ENCODE measurements around the gene KIF9.
"Not testable (repeated sequence)": the region's sequence is repeated elsewhere in the genome, so short reads cannot be mapped to it uniquely, and the experiment has no call there.

The KIF9 gene, protein sequence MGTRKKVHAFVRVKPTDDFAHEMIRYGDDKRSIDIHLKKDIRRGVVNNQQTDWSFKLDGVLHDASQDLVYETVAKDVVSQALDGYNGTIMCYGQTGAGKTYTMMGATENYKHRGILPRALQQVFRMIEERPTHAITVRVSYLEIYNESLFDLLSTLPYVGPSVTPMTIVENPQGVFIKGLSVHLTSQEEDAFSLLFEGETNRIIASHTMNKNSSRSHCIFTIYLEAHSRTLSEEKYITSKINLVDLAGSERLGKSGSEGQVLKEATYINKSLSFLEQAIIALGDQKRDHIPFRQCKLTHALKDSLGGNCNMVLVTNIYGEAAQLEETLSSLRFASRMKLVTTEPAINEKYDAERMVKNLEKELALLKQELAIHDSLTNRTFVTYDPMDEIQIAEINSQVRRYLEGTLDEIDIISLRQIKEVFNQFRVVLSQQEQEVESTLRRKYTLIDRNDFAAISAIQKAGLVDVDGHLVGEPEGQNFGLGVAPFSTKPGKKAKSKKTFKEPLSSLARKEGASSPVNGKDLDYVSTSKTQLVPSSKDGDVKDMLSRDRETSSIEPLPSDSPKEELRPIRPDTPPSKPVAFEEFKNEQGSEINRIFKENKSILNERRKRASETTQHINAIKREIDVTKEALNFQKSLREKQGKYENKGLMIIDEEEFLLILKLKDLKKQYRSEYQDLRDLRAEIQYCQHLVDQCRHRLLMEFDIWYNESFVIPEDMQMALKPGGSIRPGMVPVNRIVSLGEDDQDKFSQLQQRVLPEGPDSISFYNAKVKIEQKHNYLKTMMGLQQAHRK
- 6.4 to 14.7 (median 14.7) reads per million in 3 donors for total RNA-seq

DNA sequence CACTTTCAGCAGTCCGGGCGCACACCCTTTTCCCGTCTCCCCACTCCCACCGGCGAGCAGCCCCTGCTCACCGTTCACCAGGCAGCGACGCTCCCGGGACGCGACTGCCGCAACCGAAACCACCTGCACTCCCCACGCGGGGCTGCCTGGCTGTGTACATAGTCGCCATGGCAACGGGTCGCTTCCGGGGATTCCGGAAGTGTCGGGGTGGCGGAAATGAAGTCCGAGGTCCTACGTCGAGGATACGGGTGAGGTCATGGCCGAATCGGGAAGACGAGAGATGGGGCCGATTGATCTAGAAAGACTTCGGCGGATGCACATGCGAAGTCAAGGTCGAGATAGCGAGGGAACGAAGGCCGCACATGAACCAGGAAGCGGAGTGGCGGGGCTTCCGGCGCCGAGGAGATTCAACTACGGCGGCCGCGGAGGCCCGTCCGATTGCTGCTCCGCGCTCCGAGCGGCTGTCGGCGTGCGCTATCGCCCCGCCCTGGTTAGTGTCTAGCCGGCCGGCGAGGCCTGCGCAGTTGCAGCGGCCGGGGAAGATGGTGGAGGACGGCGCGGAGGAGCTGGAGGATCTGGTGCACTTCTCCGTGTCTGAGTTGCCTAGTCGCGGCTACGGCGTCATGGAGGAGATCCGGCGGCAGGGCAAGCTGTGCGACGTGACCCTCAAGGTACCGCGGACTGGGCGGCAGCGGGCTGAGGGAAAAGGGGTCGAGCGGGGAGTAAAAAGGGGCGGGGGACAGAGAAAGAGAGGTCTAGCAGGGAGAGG, at the start of gene KIF9, which contains the start of gene KLHL18:
TSS of gene KIF9 (minus strand) at position 376 of the 769 bp plus-strand sequence. CDS start 5,425 bp downstream, outside the sequence.
TSS of gene KLHL18 (plus strand) at position 521 of the 769 bp plus-strand sequence. CDS start at position 543, 22 bp downstream.
- peak within 1 kb of the TSS; percentile 95 for H3K27ac ChIP-seq (ENCODE audit: insufficient read depth, low read length, poor library complexity, severe bottlenecking)

GRCh38 chr3:47324278-47324865, 41.8 kb upstream of the KIF9 start:
- peaks cover 36% of the 10 kb centered on the region for H3K36me3 ChIP-seq (ENCODE audit: control insufficient read depth, insufficient read depth, low read length)
- peak in 1 of 3 donors; percentile 21 for DNase-seq
- H3K27ac ChIP-seq (ENCODE audit: insufficient read depth, low read length, poor library complexity, severe bottlenecking) = no peak overlapping the region
- H3K4me3 ChIP-seq (ENCODE audit: insufficient read depth, low read depth, low read length, poor library complexity, severe bottlenecking) = no peak overlapping the region
- no peaks in the 10 kb centered on the region for H3K27me3 ChIP-seq (replicated peaks; ENCODE audit: control insufficient read depth, insufficient read depth, low read length, poor library complexity, severe bottlenecking)
- no peaks in the 10 kb centered on the region for H3K4me1 ChIP-seq (ENCODE audit: control insufficient read depth, insufficient read depth, low read length, poor library complexity, severe bottlenecking)
- H3K9me3 ChIP-seq (ENCODE audit: control insufficient read depth, low read length) = no peaks in the 10 kb centered on the region

More for the DNA sequence above, at the start of gene KIF9, which contains the start of gene KLHL18:
- H3K4me1 ChIP-seq (ENCODE audit: control insufficient read depth, insufficient read depth, low read length, poor library complexity, severe bottlenecking) = peaks cover 16% of the 10 kb centered on the region
- H3K9me3 ChIP-seq (ENCODE audit: control insufficient read depth, low read length) = no peaks in the 10 kb centered on the region
- peak within 1 kb of the TSS; percentile 81 for H3K4me3 ChIP-seq (ENCODE audit: insufficient read depth, low read depth, low read length, poor library complexity, severe bottlenecking)
- H3K27me3 ChIP-seq (replicated peaks; ENCODE audit: control insufficient read depth, insufficient read depth, low read length, poor library complexity, severe bottlenecking) = no peaks in the 10 kb centered on the region
- peak; percentile 96 to 98 (median 98) for DNase-seq
- no peaks in the 10 kb centered on the region for H3K36me3 ChIP-seq (ENCODE audit: control insufficient read depth, insufficient read depth, low read length)

GRCh38 chr3:47323431-47324277, 41.1 kb upstream of the KIF9 start:
- no peak overlapping the region for H3K27ac ChIP-seq (ENCODE audit: insufficient read depth, low read length, poor library complexity, severe bottlenecking)
- H3K36me3 ChIP-seq (ENCODE audit: control insufficient read depth, insufficient read depth, low read length) = peaks cover 35% of the 10 kb centered on the region
- DNase-seq = no peak

DNA sequence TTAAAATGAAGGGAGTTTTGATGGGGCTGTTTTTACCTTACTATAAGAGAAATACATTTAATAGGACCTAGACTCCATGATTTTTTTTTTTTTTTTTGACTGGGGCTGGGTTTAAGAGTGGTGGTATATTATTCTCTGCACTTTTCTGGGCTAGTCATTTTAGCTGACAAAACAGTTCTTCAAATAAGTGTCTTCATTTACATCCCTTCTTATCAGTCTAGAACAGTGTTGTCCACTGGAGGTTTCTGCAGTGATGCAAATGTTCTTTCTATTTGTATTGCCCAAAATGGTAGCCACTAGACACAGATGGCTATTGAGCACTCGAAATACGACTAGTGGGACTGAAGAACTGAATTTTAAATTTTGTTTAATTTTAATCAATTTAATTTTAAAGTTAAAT, 37.4 kb upstream of the KIF9 start:
- H3K4me3 ChIP-seq (ENCODE audit: insufficient read depth, low read depth, low read length, poor library complexity, severe bottlenecking) = no peak overlapping the region
- peaks cover 29% of the 10 kb centered on the region for H3K36me3 ChIP-seq (ENCODE audit: control insufficient read depth, insufficient read depth, low read length)
- H3K9me3 ChIP-seq (ENCODE audit: control insufficient read depth, low read length) = no peaks in the 10 kb centered on the region
- no peak overlapping the region for H3K27ac ChIP-seq (ENCODE audit: insufficient read depth, low read length, poor library complexity, severe bottlenecking)
- H3K27me3 ChIP-seq (replicated peaks; ENCODE audit: control insufficient read depth, insufficient read depth, low read length, poor library complexity, severe bottlenecking) = no peaks in the 10 kb centered on the region
- H3K4me1 ChIP-seq (ENCODE audit: control insufficient read depth, insufficient read depth, low read length, poor library complexity, severe bottlenecking) = no peaks in the 10 kb centered on the region
- no peak for DNase-seq

More at GRCh38 chr3:47323431-47324277, 41.1 kb upstream of the KIF9 start:
- Histone ChIP-seq H3K4me1 (ENCODE audit: control insufficient read depth, insufficient read depth, low read length, poor library complexity, severe bottlenecking) (no peaks in the 10 kb centered on the region), H3K4me3 (ENCODE audit: insufficient read depth, low read depth, low read length, poor library complexity, severe bottlenecking) (no peak overlapping the region), H3K9me3 (ENCODE audit: control insufficient read depth, low read length) (no peaks in the 10 kb centered on the region), H3K27me3 (replicated peaks; ENCODE audit: control insufficient read depth, insufficient read depth, low read length, poor library complexity, severe bottlenecking) (no peaks in the 10 kb centered on the region)

GRCh38 chr3:47318916-47319315, 36.3 kb upstream of the KIF9 start:
- Histone ChIP-seq H3K36me3 (ENCODE audit: control insufficient read depth, insufficient read depth, low read length) (peaks cover 29% of the 10 kb centered on the region), H3K4me3 (ENCODE audit: insufficient read depth, low read depth, low read length, poor library complexity, severe bottlenecking) (no peak overlapping the region), H3K27ac (ENCODE audit: insufficient read depth, low read length, poor library complexity, severe bottlenecking) (no peak overlapping the region), H3K4me1 (ENCODE audit: control insufficient read depth, insufficient read depth, low read length, poor library complexity, severe bottlenecking) (no peaks in the 10 kb centered on the region), H3K27me3 (replicated peaks; ENCODE audit: control insufficient read depth, insufficient read depth, low read length, poor library complexity, severe bottlenecking) (no peaks in the 10 kb centered on the region), H3K9me3 (ENCODE audit: control insufficient read depth, low read length) (no peaks in the 10 kb centered on the region)
- no peak for DNase-seq

DNA sequence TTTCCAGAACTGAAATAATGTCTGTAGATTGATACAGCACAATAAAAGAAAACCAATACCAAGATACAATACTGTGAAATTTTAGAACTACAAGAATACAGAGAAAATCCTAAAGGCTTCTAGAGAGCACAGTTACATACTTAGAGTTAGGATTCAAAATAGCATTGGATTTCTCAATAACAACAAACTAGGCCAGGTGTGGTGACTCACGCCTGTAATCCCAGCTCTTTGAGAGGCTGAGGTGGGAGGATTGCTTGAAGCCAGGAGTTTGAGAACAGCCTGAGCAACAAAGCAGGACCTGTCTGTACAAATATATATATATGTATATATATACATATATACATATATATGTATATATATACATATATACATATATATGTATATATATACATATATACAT, 33.6 kb upstream of the KIF9 start:
- peaks cover 14% of the 10 kb centered on the region for H3K36me3 ChIP-seq (ENCODE audit: control insufficient read depth, insufficient read depth, low read length)
- DNase-seq; H3K27me3 ChIP-seq (replicated peaks; ENCODE audit: control insufficient read depth, insufficient read depth, low read length, poor library complexity, severe bottlenecking); H3K27ac ChIP-seq (ENCODE audit: insufficient read depth, low read length, poor library complexity, severe bottlenecking); H3K4me3 ChIP-seq (ENCODE audit: insufficient read depth, low read depth, low read length, poor library complexity, severe bottlenecking); H3K9me3 ChIP-seq (ENCODE audit: control insufficient read depth, low read length); H3K4me1 ChIP-seq (ENCODE audit: control insufficient read depth, insufficient read depth, low read length, poor library complexity, severe bottlenecking): not testable (repeated sequence)

DNA sequence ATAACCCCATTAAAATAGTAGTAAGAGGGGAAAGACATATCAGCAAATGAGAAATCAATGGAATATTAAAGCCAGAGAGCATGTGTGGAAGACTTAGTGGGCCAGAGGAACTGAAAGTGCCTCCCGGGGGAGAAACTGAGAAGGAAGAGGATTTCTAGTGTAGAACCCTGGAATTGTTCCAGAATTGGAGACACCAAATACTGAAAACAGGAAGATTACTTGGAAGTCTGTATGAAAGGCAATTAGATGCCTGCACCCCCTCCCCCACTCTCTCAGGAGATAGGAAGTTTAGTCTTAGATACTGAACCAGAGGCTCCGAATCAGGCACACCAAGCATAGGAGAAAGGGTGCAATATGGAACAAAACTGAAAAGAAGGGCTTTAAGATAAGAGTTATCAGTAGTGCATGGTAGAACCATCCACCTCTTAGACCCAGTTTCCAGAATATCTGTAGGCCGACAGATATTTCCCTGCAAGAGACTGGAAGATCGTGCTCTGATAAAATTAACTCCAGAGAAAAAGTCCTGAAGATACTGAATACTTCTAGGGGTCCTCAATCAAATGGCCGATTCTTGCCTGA, 32.6 kb upstream of the KIF9 start:
- H3K4me1 ChIP-seq (ENCODE audit: control insufficient read depth, insufficient read depth, low read length, poor library complexity, severe bottlenecking) = no peaks in the 10 kb centered on the region
- no peak for DNase-seq
- H3K36me3 ChIP-seq (ENCODE audit: control insufficient read depth, insufficient read depth, low read length) = peaks cover 6% of the 10 kb centered on the region
- no peak overlapping the region for H3K4me3 ChIP-seq (ENCODE audit: insufficient read depth, low read depth, low read length, poor library complexity, severe bottlenecking)
- no peak overlapping the region for H3K27ac ChIP-seq (ENCODE audit: insufficient read depth, low read length, poor library complexity, severe bottlenecking)
- H3K9me3 ChIP-seq (ENCODE audit: control insufficient read depth, low read length) = no peaks in the 10 kb centered on the region
- no peaks in the 10 kb centered on the region for H3K27me3 ChIP-seq (replicated peaks; ENCODE audit: control insufficient read depth, insufficient read depth, low read length, poor library complexity, severe bottlenecking)

GRCh38 chr3:47314056-47314764, 31.6 kb upstream of the KIF9 start:
- Histone ChIP-seq H3K4me3 (ENCODE audit: insufficient read depth, low read depth, low read length, poor library complexity, severe bottlenecking) (no peak overlapping the region), H3K9me3 (ENCODE audit: control insufficient read depth, low read length) (no peaks in the 10 kb centered on the region), H3K36me3 (ENCODE audit: control insufficient read depth, insufficient read depth, low read length) (peaks cover under 1% of the 10 kb centered on the region), H3K27ac (ENCODE audit: insufficient read depth, low read length, poor library complexity, severe bottlenecking) (no peak overlapping the region), H3K4me1 (ENCODE audit: control insufficient read depth, insufficient read depth, low read length, poor library complexity, severe bottlenecking) (no peaks in the 10 kb centered on the region), H3K27me3 (replicated peaks; ENCODE audit: control insufficient read depth, insufficient read depth, low read length, poor library complexity, severe bottlenecking) (no peaks in the 10 kb centered on the region)
- DNase-seq = no peak

Data from effector memory CD4-positive, alpha-beta T cell (primary cell).